PFSK-1 (cell line): ENCODE measurements around the gene KIAA1549.

ENCODE experiments used
- FOXP2 ChIP-seq: optimal IDR thresholded peaks from 2 replicates; pipeline ENCODE3; 2011; ENCODE audit warnings: borderline replicate concordance, control low read depth, inconsistent platforms; ENCODE audit not compliant: insufficient read depth; ENCODE audit errors: extremely low read length, extremely low read depth
- POLR2AphosphoS5 ChIP-seq: IDR thresholded peaks from 2 replicates; pipeline ENCODE4 v1.6.1; 2012; ENCODE audit warnings: low read depth, mild to moderate bottlenecking, control low read depth, low read length, moderate library complexity
- REST ChIP-seq, 2 experiments: IDR thresholded peaks; 2 replicates each; pipeline versions ENCODE4 v1.6.1 to v1.8.0; 2011 to 2012; ENCODE audit warnings: low read depth in 2 of 2, low read length in 2 of 2, control low read depth in 1 of 2, inconsistent platforms in 1 of 2, mild to moderate bottlenecking in 1 of 2, moderate library complexity in 1 of 2; ENCODE audit not compliant: insufficient read depth in 1 of 2
- SIN3A ChIP-seq: IDR thresholded peaks from 2 replicates; pipeline ENCODE4 v1.6.1; 2012; ENCODE audit warnings: mild to moderate bottlenecking, low read length, moderate library complexity, borderline replicate concordance; ENCODE audit not compliant: insufficient read depth
- TAF1 ChIP-seq: IDR thresholded peaks from 2 replicates; pipeline ENCODE4 v1.6.1; 2012; ENCODE audit warnings: low read length, control low read depth, borderline replicate concordance; ENCODE audit not compliant: insufficient read depth

The KIAA1549 gene

GRCh38 chr7:138848056-138848980, 132.9 kb downstream of the KIAA1549 start:
- no peak for TF ChIP-seq REST (IDR thresholded peaks at IDR 0.05; ENCODE audit: insufficient read depth in 1 of 2, low read depth in 2 of 2, low read length in 2 of 2)
- TF ChIP-seq SIN3A: no peak
- no peak for TF ChIP-seq FOXP2
- TF ChIP-seq POLR2AphosphoS5: no peak
- TF ChIP-seq TAF1: no peak

GRCh38 chr7:138845711-138846110, 135.5 kb downstream of the KIAA1549 start:
- TF ChIP-seq REST (IDR thresholded peaks at IDR 0.05; ENCODE audit: insufficient read depth in 1 of 2, low read depth in 2 of 2, low read length in 2 of 2): no peak

GRCh38 chr7:138843632-138844580, 137.3 kb downstream of the KIAA1549 start:
- no peak for TF ChIP-seq SIN3A
- no peak for TF ChIP-seq REST (IDR thresholded peaks at IDR 0.05; ENCODE audit: insufficient read depth in 1 of 2, low read depth in 2 of 2, low read length in 2 of 2)
- TF ChIP-seq POLR2AphosphoS5: no peak
- TF ChIP-seq FOXP2: no peak
- TF ChIP-seq TAF1: no peak

- TF ChIP-seq SIN3A: no peak
- no peak for TF ChIP-seq REST (IDR thresholded peaks at IDR 0.05; ENCODE audit: insufficient read depth in 1 of 2, low read depth in 2 of 2, low read length in 2 of 2)
- TF ChIP-seq POLR2AphosphoS5: no peak
- TF ChIP-seq TAF1: no peak
- TF ChIP-seq FOXP2: no peak
Observed at GRCh38 chr7:138842111-138842510, 139.1 kb downstream of the KIAA1549 start.
